SU-DHL-6 (cell line): ENCODE measurements around the gene SLC6A3.

Source experiments
- EZH2phosphoT487 ChIP-seq: fragments of 200-600 bp; sonication (generic), shearing (Covaris generic); conservative IDR thresholded peaks from 2 replicates; pipeline ENCODE4 v1.6.1; 2018; ENCODE audit warnings: mild to moderate bottlenecking, antibody characterized with exemption, low read length, moderate library complexity, mixed read lengths
- TF ChIP-seq, protein P1 (sequence below): fragments of 200-600 bp; sonication (generic); IDR thresholded peaks from one replicate; pipeline ENCODE4 v1.5.1; 2017; ENCODE audit warnings: antibody characterized with exemption, mild to moderate bottlenecking, low read length, moderate library complexity; ENCODE audit not compliant: insufficient read depth, poor library complexity, severe bottlenecking

DNA sequence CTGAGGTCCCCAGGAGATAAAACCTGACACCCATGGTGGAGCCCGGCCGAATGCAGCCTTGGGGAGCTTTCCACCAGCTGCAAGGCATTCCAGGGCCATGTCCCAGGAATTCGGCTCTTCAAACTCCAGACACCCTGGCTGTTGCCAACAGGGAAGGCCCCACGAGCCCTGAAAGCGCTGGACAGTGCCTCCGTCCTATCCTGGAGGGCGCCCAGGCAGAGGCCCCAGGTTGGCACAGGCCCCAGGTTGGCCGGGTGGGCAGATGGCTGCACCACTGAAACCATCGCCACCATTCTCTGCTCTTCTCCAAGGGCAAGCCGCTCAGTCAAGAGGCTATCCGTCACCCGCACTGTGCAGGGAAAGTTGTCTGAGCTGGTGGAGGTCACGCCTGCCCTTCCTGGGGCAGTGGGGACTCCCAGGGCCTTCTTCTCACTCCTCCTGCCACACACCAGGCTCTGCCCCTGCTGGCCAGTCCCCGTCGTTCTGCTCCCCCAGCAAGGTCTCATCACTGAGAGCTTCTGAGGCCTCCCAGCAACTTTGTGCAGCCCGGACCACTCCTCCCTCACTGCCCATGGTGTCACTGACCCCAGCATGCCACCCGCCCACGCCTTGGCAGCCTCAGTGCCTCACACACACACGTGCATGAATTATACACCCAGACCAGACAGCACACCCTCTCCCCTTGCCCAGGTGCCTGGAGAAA, 21.2 kb downstream of the SLC6A3 start:
- TF ChIP-seq, protein P1, sequence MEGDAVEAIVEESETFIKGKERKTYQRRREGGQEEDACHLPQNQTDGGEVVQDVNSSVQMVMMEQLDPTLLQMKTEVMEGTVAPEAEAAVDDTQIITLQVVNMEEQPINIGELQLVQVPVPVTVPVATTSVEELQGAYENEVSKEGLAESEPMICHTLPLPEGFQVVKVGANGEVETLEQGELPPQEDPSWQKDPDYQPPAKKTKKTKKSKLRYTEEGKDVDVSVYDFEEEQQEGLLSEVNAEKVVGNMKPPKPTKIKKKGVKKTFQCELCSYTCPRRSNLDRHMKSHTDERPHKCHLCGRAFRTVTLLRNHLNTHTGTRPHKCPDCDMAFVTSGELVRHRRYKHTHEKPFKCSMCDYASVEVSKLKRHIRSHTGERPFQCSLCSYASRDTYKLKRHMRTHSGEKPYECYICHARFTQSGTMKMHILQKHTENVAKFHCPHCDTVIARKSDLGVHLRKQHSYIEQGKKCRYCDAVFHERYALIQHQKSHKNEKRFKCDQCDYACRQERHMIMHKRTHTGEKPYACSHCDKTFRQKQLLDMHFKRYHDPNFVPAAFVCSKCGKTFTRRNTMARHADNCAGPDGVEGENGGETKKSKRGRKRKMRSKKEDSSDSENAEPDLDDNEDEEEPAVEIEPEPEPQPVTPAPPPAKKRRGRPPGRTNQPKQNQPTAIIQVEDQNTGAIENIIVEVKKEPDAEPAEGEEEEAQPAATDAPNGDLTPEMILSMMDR, result no peak
- no peak for TF ChIP-seq EZH2phosphoT487
